ENCODE results near the gene AURKB. TPM values are rescaled to one million over a fixed set of nuclear protein-coding genes. Genes with fewer than 3 reads are reported as not detected.
A peak's percentile ranks its signal among the peaks of the same experiment; 100 is the strongest.
"Not testable (repeated sequence)": the region's sequence is repeated elsewhere in the genome, so short reads cannot be mapped to it uniquely, and the experiment has no call there.

The AURKB gene
- total RNA-seq, 1 donor from 2014 or later, result 21.4 TPM

DNA sequence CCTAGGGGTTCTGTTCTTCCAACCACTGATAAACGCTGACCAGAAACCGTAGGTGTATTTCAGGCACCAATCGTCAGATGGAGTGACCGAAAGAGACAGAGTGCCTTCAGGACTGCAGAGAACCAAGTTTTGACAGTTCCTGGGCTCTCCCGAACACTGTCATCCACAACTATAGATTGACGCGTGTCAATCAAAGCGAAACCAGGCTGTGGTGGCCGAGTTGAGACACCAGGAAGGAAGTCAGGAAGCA lies 11.9 kb upstream of the AURKB start:
- Mint-ChIP-seq H3K27me3 (ENCODE audit: unreplicated experiment) (peaks cover 52% of the 10 kb centered on the region), H3K9me3 (ENCODE audit: unreplicated experiment) (peaks cover 5% of the 10 kb centered on the region), H3K4me3 (ENCODE audit: unreplicated experiment) (peak overlapping the region; percentile 97), H3K36me3 (ENCODE audit: low read depth, unreplicated experiment) (peaks cover 26% of the 10 kb centered on the region), H3K27ac (ENCODE audit: unreplicated experiment) (peak overlapping the region; percentile 97), H3K4me1 (ENCODE audit: unreplicated experiment) (peaks cover 31% of the 10 kb centered on the region)
- no peak for DNase-seq (ENCODE audit: low spot score)
- TF ChIP-seq, protein P1, sequence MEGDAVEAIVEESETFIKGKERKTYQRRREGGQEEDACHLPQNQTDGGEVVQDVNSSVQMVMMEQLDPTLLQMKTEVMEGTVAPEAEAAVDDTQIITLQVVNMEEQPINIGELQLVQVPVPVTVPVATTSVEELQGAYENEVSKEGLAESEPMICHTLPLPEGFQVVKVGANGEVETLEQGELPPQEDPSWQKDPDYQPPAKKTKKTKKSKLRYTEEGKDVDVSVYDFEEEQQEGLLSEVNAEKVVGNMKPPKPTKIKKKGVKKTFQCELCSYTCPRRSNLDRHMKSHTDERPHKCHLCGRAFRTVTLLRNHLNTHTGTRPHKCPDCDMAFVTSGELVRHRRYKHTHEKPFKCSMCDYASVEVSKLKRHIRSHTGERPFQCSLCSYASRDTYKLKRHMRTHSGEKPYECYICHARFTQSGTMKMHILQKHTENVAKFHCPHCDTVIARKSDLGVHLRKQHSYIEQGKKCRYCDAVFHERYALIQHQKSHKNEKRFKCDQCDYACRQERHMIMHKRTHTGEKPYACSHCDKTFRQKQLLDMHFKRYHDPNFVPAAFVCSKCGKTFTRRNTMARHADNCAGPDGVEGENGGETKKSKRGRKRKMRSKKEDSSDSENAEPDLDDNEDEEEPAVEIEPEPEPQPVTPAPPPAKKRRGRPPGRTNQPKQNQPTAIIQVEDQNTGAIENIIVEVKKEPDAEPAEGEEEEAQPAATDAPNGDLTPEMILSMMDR (IDR thresholded peaks at IDR 0.05; ENCODE audit: unreplicated experiment), result no peak

DNA sequence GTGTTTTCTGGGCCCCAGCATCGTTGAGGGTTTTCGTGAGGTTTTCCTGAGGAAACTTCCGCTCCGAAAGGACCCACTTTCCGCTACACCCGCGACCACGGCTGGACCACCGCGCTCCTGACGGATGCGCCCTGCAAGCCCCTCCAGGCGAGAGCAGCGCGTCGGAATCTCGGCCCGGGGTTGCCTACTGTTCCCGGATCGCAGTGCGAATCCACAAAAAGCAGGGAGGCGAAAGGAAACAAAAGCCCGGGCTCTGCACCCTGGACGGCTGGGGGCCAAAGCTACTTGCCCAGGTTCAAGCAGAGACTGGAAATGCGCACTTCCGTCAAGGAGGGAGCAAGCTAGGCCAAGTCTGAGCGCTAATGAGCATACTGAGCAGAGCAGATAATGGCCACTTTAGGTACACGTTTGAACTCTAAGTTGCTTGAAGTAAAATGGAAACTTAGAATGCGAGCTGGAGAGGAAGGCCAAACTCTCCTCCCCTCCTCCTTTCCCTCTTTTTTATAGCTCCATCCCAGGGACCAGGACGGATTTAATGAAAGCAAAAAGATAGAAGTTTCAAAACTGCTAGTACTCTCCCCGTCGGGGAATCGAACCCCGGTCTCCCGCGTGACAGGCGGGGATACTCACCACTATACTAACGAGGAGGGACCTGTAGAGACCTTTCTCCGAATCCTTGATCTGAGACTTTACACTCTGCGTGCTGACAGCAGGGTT lies 11.4 kb upstream of the AURKB start:
- peaks cover 48% of the 10 kb centered on the region for H3K27me3 Mint-ChIP-seq (ENCODE audit: unreplicated experiment)
- H3K27ac Mint-ChIP-seq (ENCODE audit: unreplicated experiment), result peak overlapping the region; percentile 97
- TF ChIP-seq, protein P1 (IDR thresholded peaks at IDR 0.05; ENCODE audit: unreplicated experiment), result no peak
- peaks cover 5% of the 10 kb centered on the region for H3K9me3 Mint-ChIP-seq (ENCODE audit: unreplicated experiment)
- peaks cover 26% of the 10 kb centered on the region for H3K4me1 Mint-ChIP-seq (ENCODE audit: unreplicated experiment)
- peaks cover 21% of the 10 kb centered on the region for H3K36me3 Mint-ChIP-seq (ENCODE audit: low read depth, unreplicated experiment)
- peak overlapping the region; percentile 97 for H3K4me3 Mint-ChIP-seq (ENCODE audit: unreplicated experiment)
- DNase-seq (ENCODE audit: low spot score), result peak; percentile 89

DNA sequence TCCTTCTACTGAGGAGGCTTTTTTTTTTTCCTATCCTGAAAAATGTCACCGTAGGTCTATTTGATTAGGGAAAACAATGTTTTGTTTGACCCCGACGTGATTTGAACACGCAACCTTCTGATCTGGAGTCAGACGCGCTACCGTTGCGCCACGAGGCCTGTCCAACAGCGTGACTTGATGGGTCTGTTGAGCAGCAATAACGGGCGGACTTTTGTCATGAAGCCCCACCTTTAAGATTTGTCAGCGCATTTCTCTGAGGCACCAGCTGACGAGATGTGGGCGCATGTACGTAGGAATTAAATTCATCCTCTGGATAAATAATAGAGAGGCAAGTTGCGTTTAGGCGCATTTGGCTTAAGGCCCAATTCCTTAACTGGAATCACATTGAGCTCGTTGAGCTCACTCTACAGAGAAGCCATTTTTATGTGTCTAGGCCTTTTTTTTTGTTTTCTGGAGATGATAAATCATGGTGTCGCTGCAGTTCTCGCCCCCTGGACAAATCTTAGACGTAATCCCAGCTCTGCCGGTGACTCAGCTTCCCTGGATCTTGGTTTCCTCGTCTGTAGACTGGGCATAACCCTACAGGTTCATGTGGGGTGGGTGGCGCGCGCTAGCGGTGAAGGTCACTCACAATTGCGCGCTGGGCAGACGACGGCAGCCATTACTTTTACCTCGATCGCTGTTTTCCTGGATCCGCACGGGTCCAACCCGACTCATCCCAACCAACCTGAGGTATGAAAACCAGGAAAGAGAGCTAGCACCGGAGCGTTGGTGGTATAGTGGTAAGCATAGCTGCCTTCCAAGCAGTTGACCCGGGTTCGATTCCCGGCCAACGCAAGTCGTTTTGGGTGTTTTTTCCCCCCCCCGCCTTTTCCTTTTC lies 10.6 kb upstream of the AURKB start:
- peaks cover 40% of the 10 kb centered on the region for H3K27me3 Mint-ChIP-seq (ENCODE audit: unreplicated experiment)
- peak; percentile 92 for DNase-seq (ENCODE audit: low spot score)
- H3K4me1 Mint-ChIP-seq (ENCODE audit: unreplicated experiment), result peaks cover 22% of the 10 kb centered on the region
- peak overlapping the region; percentile 97 for H3K4me3 Mint-ChIP-seq (ENCODE audit: unreplicated experiment)
- H3K27ac Mint-ChIP-seq (ENCODE audit: unreplicated experiment), result peak overlapping the region; percentile 97
- peaks cover 15% of the 10 kb centered on the region for H3K36me3 Mint-ChIP-seq (ENCODE audit: low read depth, unreplicated experiment)
- peaks cover 5% of the 10 kb centered on the region for H3K9me3 Mint-ChIP-seq (ENCODE audit: unreplicated experiment)
- TF ChIP-seq, protein P1 (IDR thresholded peaks at IDR 0.05; ENCODE audit: unreplicated experiment), result no peak

DNA sequence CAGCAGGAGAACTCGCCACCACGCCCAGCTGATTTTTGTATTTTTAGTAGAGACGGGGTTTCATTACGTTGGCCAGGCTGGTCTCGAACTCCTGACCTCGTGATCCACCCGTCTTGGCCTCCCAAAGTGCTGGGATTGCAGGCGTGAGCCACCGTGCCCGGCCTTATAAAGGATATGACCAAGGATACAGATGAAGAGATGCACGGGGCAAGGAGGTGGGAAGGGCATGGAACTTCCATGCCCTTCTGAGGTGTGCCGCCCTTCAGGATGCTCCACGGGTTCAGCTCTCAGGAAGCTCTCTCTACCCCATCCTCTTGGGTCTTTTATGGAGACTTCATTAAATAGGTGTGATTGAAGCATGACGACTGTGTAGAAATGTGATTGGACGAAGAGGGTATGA lies 3.6 kb upstream of the AURKB start:
- H3K27me3 Mint-ChIP-seq (ENCODE audit: unreplicated experiment); H3K36me3 Mint-ChIP-seq (ENCODE audit: low read depth, unreplicated experiment); DNase-seq (ENCODE audit: low spot score); H3K4me3 Mint-ChIP-seq (ENCODE audit: unreplicated experiment); H3K9me3 Mint-ChIP-seq (ENCODE audit: unreplicated experiment); H3K27ac Mint-ChIP-seq (ENCODE audit: unreplicated experiment): not testable (repeated sequence)
- peaks cover 16% of the 10 kb centered on the region for H3K4me1 Mint-ChIP-seq (ENCODE audit: unreplicated experiment)

DNA sequence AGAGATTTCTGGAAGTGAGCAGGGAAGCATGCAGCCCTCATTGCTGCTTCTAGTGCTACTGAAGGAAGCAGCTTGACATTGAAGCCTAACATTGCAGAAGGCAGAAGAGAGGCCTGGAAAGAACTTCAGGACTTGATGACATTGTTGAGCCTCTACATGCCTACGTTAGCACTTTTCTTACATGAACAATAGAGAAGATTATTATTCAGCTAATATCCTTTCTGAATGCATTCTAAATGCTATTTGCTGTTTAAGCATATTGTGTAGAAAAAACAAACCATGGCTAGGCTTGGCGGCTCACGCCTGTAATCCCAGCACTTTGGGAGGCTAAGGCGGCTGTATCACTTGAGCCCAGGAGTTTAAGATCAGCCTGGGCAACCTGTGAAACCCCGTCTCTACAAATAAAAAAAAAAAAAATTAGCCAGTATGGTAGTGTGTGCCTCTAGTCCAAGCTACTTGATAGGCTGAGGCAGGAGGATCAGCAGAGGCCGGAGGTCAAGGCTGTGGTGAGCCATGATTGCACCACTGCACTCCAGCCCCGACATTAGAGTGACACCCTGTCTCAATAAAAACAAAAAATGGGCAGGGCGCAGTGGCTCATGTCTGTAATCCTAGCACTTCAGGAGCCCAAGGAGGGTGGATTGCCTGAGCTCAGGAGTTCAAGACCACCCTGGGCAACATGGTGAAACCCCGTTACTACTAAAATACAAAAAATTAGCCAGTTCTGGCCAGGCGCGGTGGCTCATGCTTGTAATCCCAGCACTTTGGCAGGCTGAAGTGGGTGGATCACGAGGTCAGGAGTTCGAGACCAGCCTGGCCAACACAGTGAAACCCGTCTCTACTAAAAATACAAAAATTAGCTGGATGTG lies 2.2 kb upstream of the AURKB start:
- H3K4me3 Mint-ChIP-seq (ENCODE audit: unreplicated experiment), result no peak overlapping the region
- TF ChIP-seq, protein P1 (IDR thresholded peaks at IDR 0.05; ENCODE audit: unreplicated experiment), result no peak
- H3K4me1 Mint-ChIP-seq (ENCODE audit: unreplicated experiment), result peaks cover 19% of the 10 kb centered on the region
- no peaks in the 10 kb centered on the region for H3K36me3 Mint-ChIP-seq (ENCODE audit: low read depth, unreplicated experiment)
- H3K27me3 Mint-ChIP-seq (ENCODE audit: unreplicated experiment), result peaks cover 2% of the 10 kb centered on the region
- no peaks in the 10 kb centered on the region for H3K9me3 Mint-ChIP-seq (ENCODE audit: unreplicated experiment)
- no peak for DNase-seq (ENCODE audit: low spot score)
- H3K27ac Mint-ChIP-seq (ENCODE audit: unreplicated experiment), result no peak overlapping the region
